ENCODE data around the gene CYTH4. TPM values are rescaled to one million over a fixed set of nuclear protein-coding genes. Genes with fewer than 3 reads are reported as not detected.

Gene CYTH4
- total and polyA plus RNA-seq, 2 donors (not counting 3 experiments of a cell fraction or from before 2014, with no cell fraction given) = 0.06 TPM; not detected in 1

DNA sequence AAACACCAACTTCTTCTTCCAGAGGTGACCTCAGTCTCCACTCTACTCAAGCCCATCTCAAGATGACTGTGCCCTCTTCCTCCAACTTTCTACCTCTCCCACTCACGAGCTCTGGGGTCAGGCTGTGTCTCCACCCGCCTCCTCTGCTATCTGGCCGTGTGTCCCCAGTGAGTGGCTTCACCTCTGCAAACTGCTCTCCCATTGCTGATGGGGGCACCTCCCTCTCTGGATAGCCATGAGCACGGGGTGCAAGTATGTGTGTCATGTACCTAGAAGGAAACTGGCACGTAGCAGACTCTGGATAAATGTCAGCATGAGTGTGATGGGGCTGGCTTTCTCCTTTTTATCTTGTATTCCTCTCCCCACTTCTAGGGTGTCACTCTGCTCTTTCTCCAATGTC lies 20.0 kb upstream of the CYTH4 start:
- FAIRE-seq = no peak

GRCh38 chr22:37263966-37264887 lies 18.1 kb upstream of the CYTH4 start:
- H3K9me3 ChIP-seq (replicated peaks; ENCODE audit: control insufficient read depth, insufficient read depth, low read length) = peaks cover 6% of the 10 kb centered on the region
- no peaks in the 10 kb centered on the region for H3K9me1 ChIP-seq (replicated peaks; ENCODE audit: control insufficient read depth, extremely low read depth, insufficient read depth, low read length)
- dilution Hi-C loops (cut with MboI; ENCODE audit: extremely low pct_ligation_motif_present, low sequenced_read_pairs) = no loop called here
- DNase-seq (ENCODE audit: low read depth, low spot score) (no peak), FAIRE-seq (no peak)
- no peaks in the 10 kb centered on the region for H3K79me2 ChIP-seq (ENCODE audit: control insufficient read depth, insufficient read depth, low read length)
- no peak overlapping the region for H3K4me2 ChIP-seq (ENCODE audit: insufficient read depth, low read length)
- ChIA-PET POLR2A (no interaction called here), CTCF (interaction anchor here (1.3 to 1.5 kb wide), 2 partner anchors 64 to 191 kb away, joined by 3 to 4 read pairs; no protein-coding TSS in a partner anchor)
- no peak overlapping the region for H2AFZ ChIP-seq (ENCODE audit: low read depth, low read length)
- H3K27me3 ChIP-seq (ENCODE audit: control insufficient read depth in 2 of 2, insufficient read depth in 2 of 2, low read length in 2 of 2) = no peaks in the 10 kb centered on the region
- H3K9ac ChIP-seq (replicated peaks; ENCODE audit: extremely low read depth, insufficient read depth, low read length) = no peak overlapping the region
- no peaks in the 10 kb centered on the region for H4K20me1 ChIP-seq (replicated peaks; ENCODE audit: control insufficient read depth, extremely low read depth, insufficient read depth, low read length)
- H3K36me3 ChIP-seq (ENCODE audit: control insufficient read depth in 2 of 2, extremely low read depth in 1 of 2, insufficient read depth in 2 of 2, low read length in 2 of 2) = no peaks in the 10 kb centered on the region
- BruUV-seq (replicated peaks) = no TSS peak
- TF ChIP-seq FOS (IDR thresholded peaks at IDR 0.05; ENCODE audit: borderline replicate concordance, insufficient read depth, low read length) (no peak), POLR2A (IDR thresholded peaks at IDR 0.05; ENCODE audit: low read depth, low read length) (no peak), CTCF (IDR thresholded peaks at IDR 0.05; ENCODE audit: extremely low read depth in 1 of 2, insufficient read depth in 1 of 2, low read depth in 1 of 2, low read length in 2 of 2) (no peak), EZH2 (IDR thresholded peaks at IDR 0.05; ENCODE audit: borderline replicate concordance, low read depth, low read length, severe bottlenecking) (no peak), POLR2AphosphoS5 (IDR thresholded peaks at IDR 0.05; ENCODE audit: insufficient read depth, low read depth, low read length) (no peak), MYC (IDR thresholded peaks at IDR 0.05; ENCODE audit: low read depth, low read length) (no peak), JUN (IDR thresholded peaks at IDR 0.05; ENCODE audit: borderline replicate concordance, insufficient read depth, insufficient read length, low read depth) (no peak), GATA2 (IDR thresholded peaks at IDR 0.05; ENCODE audit: insufficient read depth, insufficient read length, low read depth, low read length) (no peak)
- TF ChIP-seq, protein P1, sequence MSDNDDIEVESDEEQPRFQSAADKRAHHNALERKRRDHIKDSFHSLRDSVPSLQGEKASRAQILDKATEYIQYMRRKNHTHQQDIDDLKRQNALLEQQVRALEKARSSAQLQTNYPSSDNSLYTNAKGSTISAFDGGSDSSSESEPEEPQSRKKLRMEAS (IDR thresholded peaks at IDR 0.05; ENCODE audit: insufficient read depth, insufficient read length) = no peak
- no peak overlapping the region for H3K4me3 ChIP-seq (replicated peaks in 1 of 3; ENCODE audit: insufficient read depth in 1 of 3, low read depth in 1 of 3, low read length in 3 of 3)
- intact Hi-C loops (cut with micrococcal nuclease) = no loop called here
- no peak overlapping the region for H3K27ac ChIP-seq (ENCODE audit: insufficient read depth, low read depth, low read length)
- peaks cover 12% of the 10 kb centered on the region for H3K4me1 ChIP-seq (ENCODE audit: control insufficient read depth, extremely low read depth, insufficient read depth, low read length)

More for the DNA sequence above, 20.0 kb upstream of the CYTH4 start:
- no TSS peak for BruUV-seq (replicated peaks)
- Histone ChIP-seq H3K79me2 (ENCODE audit: control insufficient read depth, insufficient read depth, low read length) (no peaks in the 10 kb centered on the region), H3K27me3 (ENCODE audit: control insufficient read depth in 2 of 2, insufficient read depth in 2 of 2, low read length in 2 of 2) (no peaks in the 10 kb centered on the region), H3K36me3 (ENCODE audit: control insufficient read depth in 2 of 2, extremely low read depth in 1 of 2, insufficient read depth in 2 of 2, low read length in 2 of 2) (no peaks in the 10 kb centered on the region), H4K20me1 (replicated peaks; ENCODE audit: control insufficient read depth, extremely low read depth, insufficient read depth, low read length) (no peaks in the 10 kb centered on the region), H2AFZ (ENCODE audit: low read depth, low read length) (no peak overlapping the region), H3K27ac (ENCODE audit: insufficient read depth, low read depth, low read length) (no peak overlapping the region), H3K9ac (replicated peaks; ENCODE audit: extremely low read depth, insufficient read depth, low read length) (no peak overlapping the region), H3K4me1 (ENCODE audit: control insufficient read depth, extremely low read depth, insufficient read depth, low read length) (peaks cover 12% of the 10 kb centered on the region), H3K4me2 (ENCODE audit: insufficient read depth, low read length) (no peak overlapping the region), H3K4me3 (replicated peaks in 1 of 3; ENCODE audit: insufficient read depth in 1 of 3, low read depth in 1 of 3, low read length in 3 of 3) (no peak overlapping the region), H3K9me3 (replicated peaks; ENCODE audit: control insufficient read depth, insufficient read depth, low read length) (peaks cover 6% of the 10 kb centered on the region), H3K9me1 (replicated peaks; ENCODE audit: control insufficient read depth, extremely low read depth, insufficient read depth, low read length) (no peaks in the 10 kb centered on the region)
- CTCF ChIA-PET = interaction anchor here (0.7 to 2.8 kb wide), 2 partner anchors 10 to 181 kb away, joined by 3 to 10 read pairs; no protein-coding TSS in a partner anchor
- no peak for DNase-seq (ENCODE audit: low read depth, low spot score)
- dilution Hi-C loops (cut with MboI; ENCODE audit: extremely low pct_ligation_motif_present, low sequenced_read_pairs) = no loop called here
- TF ChIP-seq JUN (IDR thresholded peaks at IDR 0.05; ENCODE audit: borderline replicate concordance, insufficient read depth, insufficient read length, low read depth) (no peak), POLR2A (IDR thresholded peaks at IDR 0.05; ENCODE audit: low read depth, low read length) (no peak), GATA2 (IDR thresholded peaks at IDR 0.05; ENCODE audit: insufficient read depth, insufficient read length, low read depth, low read length) (no peak)
- intact Hi-C loops (cut with micrococcal nuclease) = no loop called here
- POLR2A ChIA-PET = no interaction called here

Data from endothelial cell of umbilical vein (primary cell).